GM06990 (cell line): ENCODE data around the gene CDK6.

Experiments used
- DNase-seq: peaks from one replicate; pipeline ENCODE4 v3.0.0-alpha.2; 2011; ENCODE audit not compliant: insufficient read length; ENCODE audit errors: extremely low read depth
- H3K27me3 ChIP-seq: replicated peaks from 2 replicates; pipeline ENCODE4 v1.6.0; 2011; ENCODE audit warnings: low read length; ENCODE audit not compliant: control insufficient read depth, insufficient read depth
- H3K36me3 ChIP-seq: 2 replicates; pipeline ENCODE4 v1.5.1; 2011; ENCODE audit warnings: low read length; ENCODE audit not compliant: control insufficient read depth, insufficient read depth
- H3K4me3 ChIP-seq: replicated peaks from 2 replicates; pipeline ENCODE4 v1.5.1; 2011; ENCODE audit warnings: low read depth, mild to moderate bottlenecking, control low read depth, low read length
- CTCF ChIP-seq: IDR thresholded peaks from 2 replicates; pipeline ENCODE4 v1.5.1; 2011; ENCODE audit warnings: low read length, control low read depth, mild to moderate bottlenecking, inconsistent platforms; ENCODE audit not compliant: insufficient read depth, poor library complexity, severe bottlenecking

CDK6 gene

GRCh38 chr7:92784935-92785334 lies 51.4 kb downstream of the CDK6 start:
- no peak for TF ChIP-seq CTCF
- DNase-seq = no peak
- H3K36me3 ChIP-seq = no peaks in the 10 kb centered on the region

GRCh38 chr7:92783260-92784201 lies 52.8 kb downstream of the CDK6 start:
- no peaks in the 10 kb centered on the region for H3K27me3 ChIP-seq
- no peak for TF ChIP-seq CTCF
- DNase-seq = no peak
- H3K36me3 ChIP-seq = no peaks in the 10 kb centered on the region
- no peak overlapping the region for H3K4me3 ChIP-seq

More at GRCh38 chr7:92784935-92785334, 51.4 kb downstream of the CDK6 start:
- H3K27me3 ChIP-seq = no peaks in the 10 kb centered on the region
- H3K4me3 ChIP-seq = no peak overlapping the region

- TF ChIP-seq CTCF = no peak
- DNase-seq = no peak
- Histone ChIP-seq H3K4me3 (no peak overlapping the region), H3K27me3 (no peaks in the 10 kb centered on the region), H3K36me3 (no peaks in the 10 kb centered on the region)
Measured at GRCh38 chr7:92782855-92783254, 53.5 kb downstream of the CDK6 start.

- no peak for TF ChIP-seq CTCF
- Histone ChIP-seq H3K27me3 (no peaks in the 10 kb centered on the region), H3K36me3 (no peaks in the 10 kb centered on the region), H3K4me3 (no peak overlapping the region)
- DNase-seq = no peak
Measured at GRCh38 chr7:92782236-92782635, 54.1 kb downstream of the CDK6 start.

GRCh38 chr7:92781117-92781720 lies 55.2 kb downstream of the CDK6 start:
- H3K4me3 ChIP-seq = no peak overlapping the region
- no peak for DNase-seq
- H3K36me3 ChIP-seq = no peaks in the 10 kb centered on the region
- no peaks in the 10 kb centered on the region for H3K27me3 ChIP-seq
- no peak for TF ChIP-seq CTCF
